HCT116 (cell line): Measurements from ENCODE around the gene WDR72. TPM values are rescaled to one million over a fixed set of nuclear protein-coding genes. Genes with fewer than 3 reads are reported as not detected.

Source experiments
- ATAC-seq: fragments of 200-7000 bp; cut with Tn5 transposase; 2 replicates; pipeline ENCODE4 v1.9.1; 2020; ENCODE audit warnings: mild to moderate bottlenecking, moderate library complexity
- BruUV-seq: library from RNA; stranded (reverse); fragments of 400-500 nt; replicated peaks from 2 replicates; lab custom pipeline; 2021; lab: Mats Ljungman, UMichigan
- CTCF ChIA-PET: fragments of 300-600 bp; sonication (Branson Sonifier 250); formaldehyde crosslinking; loops from one replicate; lab custom pipeline; 2021; ENCODE audit warnings: antibody characterized with exemption; lab: Charles Lee
- POLR2A ChIA-PET: fragments of 300-600, 350-600 bp; sonication (Branson Sonifier 250); formaldehyde crosslinking; loops from one replicate; lab custom pipeline; 2021; ENCODE audit warnings: antibody characterized with exemption; lab: Charles Lee
- RAD21 ChIA-PET, 2 experiments: fragments of 300-600 bp; sonication (Branson Sonifier 250); formaldehyde crosslinking; loops; one replicate each; lab custom pipeline; 2023; ENCODE audit warnings: low total read pairs in 2 of 2; ENCODE audit not compliant: uncharacterized antibody in 2 of 2, unreplicated experiment in 2 of 2, low non-redundant PET in 1 of 2; lab: Charles Lee
- DNase-seq: peaks from one replicate; pipeline ENCODE4 v3.0.0-alpha.2; 2010; ENCODE audit warnings: low read depth, low spot score
- H2AFZ ChIP-seq: fragments of 200-600 bp; shearing (Covaris generic), sonication (generic); 2 replicates; pipeline ENCODE4 v1.6.1; 2017; ENCODE audit warnings: low read depth, mixed run types, mixed read lengths, antibody characterized with exemption, low read length; ENCODE audit not compliant: poor library complexity, severe bottlenecking
- H3K27ac ChIP-seq: 2 replicates; pipeline ENCODE4 v1.5.1; 2012; ENCODE audit warnings: low read depth, low read length
- H3K27me3 ChIP-seq: fragments of 200-600 bp; sonication (generic); 2 replicates; pipeline ENCODE4 v1.6.1; 2016; ENCODE audit warnings: mixed run types, low read length, mixed read lengths; ENCODE audit not compliant: insufficient read depth
- H3K36me3 ChIP-seq, 2 experiments: fragments of 200-500 bp in 1 of 2; fragments of 200-600 bp in 1 of 2; sonication (Bioruptor generic) in 1 of 2; sonication (generic) in 1 of 2; 2 replicates each; pipeline versions ENCODE4 v1.5.1 to v1.6.1; 2014 to 2016; ENCODE audit warnings: low read length in 2 of 2, inconsistent platforms in 1 of 2, mixed read lengths in 1 of 2, mixed run types in 1 of 2; ENCODE audit not compliant: insufficient read depth in 2 of 2, control insufficient read depth in 1 of 2
- H3K4me1 ChIP-seq, 2 experiments: fragments of 200-600 bp in 1 of 2; sonication (generic) in 1 of 2; 2 replicates each; pipeline versions ENCODE4 v1.5.1 to v1.6.1; 2012 to 2017; ENCODE audit warnings: low read length in 2 of 2, inconsistent platforms in 1 of 2, mild to moderate bottlenecking in 1 of 2, mixed read lengths in 1 of 2, mixed run types in 1 of 2, moderate library complexity in 1 of 2; ENCODE audit not compliant: insufficient read depth in 2 of 2, control insufficient read depth in 1 of 2
- H3K4me2 ChIP-seq: fragments of 200-600 bp; sonication (generic); 2 replicates; pipeline ENCODE4 v1.6.1; 2017; ENCODE audit warnings: mixed run types, low read length, mixed read lengths
- H3K4me3 ChIP-seq, 2 experiments: fragments of 200-600 bp in 1 of 2; sonication (generic) in 1 of 2; replicated peaks in 1 of 2; 2 replicates each; pipeline ENCODE4 v1.5.1; 2011 to 2016; ENCODE audit warnings: low read length in 2 of 2, control low read depth in 1 of 2, low read depth in 1 of 2, mild to moderate bottlenecking in 1 of 2, mixed read lengths in 1 of 2, mixed run types in 1 of 2
- H3K79me2 ChIP-seq: fragments of 200-600 bp; sonication (generic); 2 replicates; pipeline ENCODE4 v1.6.1; 2017; ENCODE audit warnings: mild to moderate bottlenecking, mixed run types, low read length, moderate library complexity, mixed read lengths; ENCODE audit not compliant: insufficient read depth
- H3K9ac ChIP-seq: fragments of 200-600 bp; sonication (generic); 2 replicates; pipeline ENCODE4 v1.6.1; 2016; ENCODE audit warnings: low read length, mixed read lengths
- H3K9me2 ChIP-seq: fragments of 200-600 bp; sonication (generic), shearing (Covaris generic); 2 replicates; pipeline ENCODE4 v1.6.1; 2017; ENCODE audit warnings: mixed run types, mild to moderate bottlenecking, moderate library complexity; ENCODE audit not compliant: insufficient read depth
- H3K9me3 ChIP-seq, 2 experiments: fragments of 200-500 bp in 1 of 2; fragments of 200-600 bp in 1 of 2; sonication (Bioruptor generic) in 1 of 2; sonication (generic) in 1 of 2; 2 replicates each; pipeline ENCODE4 v1.6.1; 2014 to 2017; ENCODE audit warnings: low read length in 2 of 2, mixed read lengths in 2 of 2, inconsistent platforms in 1 of 2, low read depth in 1 of 2, mild to moderate bottlenecking in 1 of 2, mixed run types in 1 of 2, moderate library complexity in 1 of 2; ENCODE audit not compliant: control insufficient read depth in 1 of 2, insufficient read depth in 1 of 2
- H4K20me1 ChIP-seq: fragments of 200-600 bp; sonication (generic), shearing (Covaris generic); 2 replicates; pipeline ENCODE4 v1.6.1; 2017; ENCODE audit warnings: mixed run types, mild to moderate bottlenecking, moderate library complexity; ENCODE audit not compliant: insufficient read depth
- ELF1 ChIP-seq: IDR thresholded peaks from 2 replicates; pipeline ENCODE4 v1.6.1; 2012; ENCODE audit warnings: low read depth, borderline replicate concordance
- JUND ChIP-seq: IDR thresholded peaks from 2 replicates; pipeline ENCODE4 v1.6.1; 2012
- TCF7L2 ChIP-seq: IDR thresholded peaks from 2 replicates; pipeline ENCODE4 v1.7.0; 2011; ENCODE audit warnings: borderline replicate concordance, inconsistent platforms; ENCODE audit not compliant: insufficient read depth, insufficient read length; ENCODE audit errors: extremely low read depth
- intact Hi-C: fragments of 100-400 bp; cut with micrococcal nuclease; formaldehyde crosslinking; loops from 2 replicates; pipeline ENCODE4 v1.10.0; 2022
- total RNA-seq: library from RNA; stranded (reverse); gene quantifications from one replicate; pipeline ENCODE4 v1.2.1, GENCODE V29; 2021; ENCODE audit not compliant: unreplicated experiment
- TF ChIP-seq, protein P1 (sequence below): IDR thresholded peaks from 2 replicates; pipeline ENCODE4 v1.6.1; 2012
- TF ChIP-seq, protein P2 (sequence below): IDR thresholded peaks from 2 replicates; pipeline ENCODE4 v1.6.1; 2012; ENCODE audit warnings: low read depth

The WDR72 gene
- total RNA-seq, 1 experiment from 2014 or later, result 5.8 TPM

DNA sequence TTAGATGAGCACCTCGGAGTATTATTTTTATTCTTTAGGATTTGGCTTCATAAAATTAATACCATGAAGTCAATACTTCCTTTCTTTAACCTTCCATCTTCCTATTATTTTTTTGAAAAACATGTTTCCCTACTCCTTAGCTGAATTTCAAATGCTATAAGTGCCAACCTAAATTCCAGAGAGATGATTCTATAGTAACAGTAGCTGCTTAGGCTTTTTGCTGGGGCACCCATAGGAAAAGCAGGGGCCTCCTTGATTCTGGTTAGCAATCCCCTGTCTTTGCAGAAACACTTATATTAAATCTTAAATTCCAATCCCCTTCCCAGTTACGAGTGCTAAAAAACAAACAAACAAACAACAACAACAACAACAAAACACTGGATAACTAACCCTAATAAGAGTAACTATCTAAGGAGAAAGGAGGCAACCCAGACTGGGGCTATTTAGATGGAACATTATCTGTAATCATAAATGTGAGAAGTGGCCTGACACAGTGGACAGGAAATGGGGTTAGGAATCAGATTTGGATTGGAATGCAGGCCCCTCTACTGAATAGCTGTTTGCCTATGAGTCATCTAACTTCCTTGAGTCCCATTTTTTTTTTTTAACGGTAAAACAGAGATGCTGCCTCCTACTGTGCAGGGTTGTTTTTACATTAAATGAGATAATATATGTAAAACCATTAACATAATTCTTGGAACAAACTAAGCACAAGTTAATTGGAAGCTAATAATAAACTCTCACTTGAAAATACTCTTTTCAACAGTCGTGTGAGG lies 148.1 kb downstream of the WDR72 start:
- no TSS peak for BruUV-seq
- no peaks in the 10 kb centered on the region for H3K27me3 ChIP-seq

More for the DNA sequence above, 148.1 kb downstream of the WDR72 start:
- ChIA-PET POLR2A (no interaction called here), CTCF (no interaction called here), RAD21 (no interaction called here)
- Histone ChIP-seq H3K4me3 (no peak overlapping the region), H3K36me3 (no peaks in the 10 kb centered on the region), H3K79me2 (no peaks in the 10 kb centered on the region), H3K9me3 (no peaks in the 10 kb centered on the region; a peak in 1 of 4 replicates), H3K27ac (no peak overlapping the region), H4K20me1 (no peaks in the 10 kb centered on the region), H3K4me1 (no peaks in the 10 kb centered on the region), H3K9ac (no peak overlapping the region), H2AFZ (no peak overlapping the region), H3K9me2 (no peaks in the 10 kb centered on the region), H3K4me2 (no peak overlapping the region)
- intact Hi-C loops, result no loop called here
- DNase-seq, result no peak
- TF ChIP-seq JUND, result no peak
- TF ChIP-seq TCF7L2, result no peak
- no peak for TF ChIP-seq ELF1
- TF ChIP-seq, protein P1, sequence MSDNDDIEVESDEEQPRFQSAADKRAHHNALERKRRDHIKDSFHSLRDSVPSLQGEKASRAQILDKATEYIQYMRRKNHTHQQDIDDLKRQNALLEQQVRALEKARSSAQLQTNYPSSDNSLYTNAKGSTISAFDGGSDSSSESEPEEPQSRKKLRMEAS, result no peak
- TF ChIP-seq, protein P2, sequence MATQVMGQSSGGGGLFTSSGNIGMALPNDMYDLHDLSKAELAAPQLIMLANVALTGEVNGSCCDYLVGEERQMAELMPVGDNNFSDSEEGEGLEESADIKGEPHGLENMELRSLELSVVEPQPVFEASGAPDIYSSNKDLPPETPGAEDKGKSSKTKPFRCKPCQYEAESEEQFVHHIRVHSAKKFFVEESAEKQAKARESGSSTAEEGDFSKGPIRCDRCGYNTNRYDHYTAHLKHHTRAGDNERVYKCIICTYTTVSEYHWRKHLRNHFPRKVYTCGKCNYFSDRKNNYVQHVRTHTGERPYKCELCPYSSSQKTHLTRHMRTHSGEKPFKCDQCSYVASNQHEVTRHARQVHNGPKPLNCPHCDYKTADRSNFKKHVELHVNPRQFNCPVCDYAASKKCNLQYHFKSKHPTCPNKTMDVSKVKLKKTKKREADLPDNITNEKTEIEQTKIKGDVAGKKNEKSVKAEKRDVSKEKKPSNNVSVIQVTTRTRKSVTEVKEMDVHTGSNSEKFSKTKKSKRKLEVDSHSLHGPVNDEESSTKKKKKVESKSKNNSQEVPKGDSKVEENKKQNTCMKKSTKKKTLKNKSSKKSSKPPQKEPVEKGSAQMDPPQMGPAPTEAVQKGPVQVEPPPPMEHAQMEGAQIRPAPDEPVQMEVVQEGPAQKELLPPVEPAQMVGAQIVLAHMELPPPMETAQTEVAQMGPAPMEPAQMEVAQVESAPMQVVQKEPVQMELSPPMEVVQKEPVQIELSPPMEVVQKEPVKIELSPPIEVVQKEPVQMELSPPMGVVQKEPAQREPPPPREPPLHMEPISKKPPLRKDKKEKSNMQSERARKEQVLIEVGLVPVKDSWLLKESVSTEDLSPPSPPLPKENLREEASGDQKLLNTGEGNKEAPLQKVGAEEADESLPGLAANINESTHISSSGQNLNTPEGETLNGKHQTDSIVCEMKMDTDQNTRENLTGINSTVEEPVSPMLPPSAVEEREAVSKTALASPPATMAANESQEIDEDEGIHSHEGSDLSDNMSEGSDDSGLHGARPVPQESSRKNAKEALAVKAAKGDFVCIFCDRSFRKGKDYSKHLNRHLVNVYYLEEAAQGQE, result no peak
- no peak for ATAC-seq
